ENCODE data around the gene DPEP2. TPM values are rescaled to one million over a fixed set of nuclear protein-coding genes. Genes with fewer than 3 reads are reported as not detected.

The DPEP2 gene
- total and polyA plus RNA-seq, 2 of the 13 experiments (the other 11 are each of a cell fraction or from before 2014, with no cell fraction given): 0.18 TPM; not detected in 1

DNA sequence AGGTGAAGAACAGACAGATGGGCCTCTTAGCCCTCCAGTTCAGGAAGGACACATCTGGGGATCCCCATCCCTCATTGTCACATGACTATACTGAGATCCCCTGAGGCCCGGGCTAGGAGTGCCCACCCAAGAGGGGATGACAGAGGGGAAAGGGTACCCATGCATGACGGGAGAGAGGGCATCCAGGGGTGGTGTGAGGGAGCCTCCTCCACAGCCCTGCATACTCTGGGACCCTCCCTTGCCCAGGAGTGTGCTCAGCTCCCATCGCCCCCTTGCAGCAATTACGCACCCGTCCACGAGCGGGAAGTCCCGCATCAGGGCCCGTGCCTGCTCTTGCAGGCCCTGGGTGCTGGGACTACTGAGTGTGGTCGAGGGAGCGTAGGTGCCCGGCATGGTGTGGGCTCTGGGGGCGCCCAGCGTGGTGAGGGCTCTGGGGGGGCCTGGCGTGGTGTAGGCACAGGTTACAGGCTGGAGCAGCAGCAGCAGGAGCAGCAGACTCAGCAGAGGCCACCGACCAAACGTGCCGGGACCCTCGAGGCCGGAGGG is 6.5 kb downstream of the DPEP2 start:
- CTCF ChIA-PET (ENCODE audit: low intra/inter-chr PET ratio, low total read pairs): interaction anchor here (1.2 to 3.0 kb wide), 5 partner anchors 31 to 237 kb away, joined by 3 to 46 read pairs (median 3); partner anchors contain the start of genes DDX28 and DUS2
- TF ChIP-seq ZNF780A (CRISPR knock-in tag; IDR thresholded peaks at IDR 0.05) (0 out of 2 replicates have a peak, but pooled peaks have one; percentile 42), REL (CRISPR knock-in tag; conservative IDR thresholded peaks at IDR 0.05) (peak; percentile 85; the same call in 1 of the 2 replicates), ZNF629 (CRISPR knock-in tag; conservative IDR thresholded peaks at IDR 0.05) (no peak), ZNF333 (CRISPR knock-in tag; IDR thresholded peaks at IDR 0.05; ENCODE audit: borderline replicate concordance) (no peak), MBNL3 (CRISPR knock-in tag; conservative IDR thresholded peaks at IDR 0.05) (no peak), ZNF672 (CRISPR knock-in tag; IDR thresholded peaks at IDR 0.05) (0 out of 2 replicates have a peak, but pooled peaks have one; percentile 24), ZNF468 (CRISPR knock-in tag; IDR thresholded peaks at IDR 0.05) (0 out of 2 replicates have a peak, but pooled peaks have one; percentile 70), PHB2 (IDR thresholded peaks at IDR 0.05; ENCODE audit: partially characterized antibody) (no peak), BRD4 (CRISPR knock-in tag; IDR thresholded peaks at IDR 0.05) (no peak), MAFK (conservative IDR thresholded peaks at IDR 0.05 in 1 of 2, IDR thresholded peaks at IDR 0.05 in 1 of 2; ENCODE audit: low read length in 2 of 2) (no peak), ZNF563 (CRISPR knock-in tag; IDR thresholded peaks at IDR 0.05) (no peak), NCOA1 (CRISPR knock-in tag; IDR thresholded peaks at IDR 0.05) (peak; percentile 36; the same call in 1 of the 2 replicates), HOXA9 (CRISPR knock-in tag; IDR thresholded peaks at IDR 0.05; ENCODE audit: borderline replicate concordance) (no peak), FOXK2 (IDR thresholded peaks at IDR 0.05) (no peak)
- TF ChIP-seq, protein P1, sequence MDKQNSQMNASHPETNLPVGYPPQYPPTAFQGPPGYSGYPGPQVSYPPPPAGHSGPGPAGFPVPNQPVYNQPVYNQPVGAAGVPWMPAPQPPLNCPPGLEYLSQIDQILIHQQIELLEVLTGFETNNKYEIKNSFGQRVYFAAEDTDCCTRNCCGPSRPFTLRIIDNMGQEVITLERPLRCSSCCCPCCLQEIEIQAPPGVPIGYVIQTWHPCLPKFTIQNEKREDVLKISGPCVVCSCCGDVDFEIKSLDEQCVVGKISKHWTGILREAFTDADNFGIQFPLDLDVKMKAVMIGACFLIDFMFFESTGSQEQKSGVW (CRISPR knock-in tag; IDR thresholded peaks at IDR 0.05; ENCODE audit: borderline replicate concordance): no peak
- TF ChIP-seq, protein P2, sequence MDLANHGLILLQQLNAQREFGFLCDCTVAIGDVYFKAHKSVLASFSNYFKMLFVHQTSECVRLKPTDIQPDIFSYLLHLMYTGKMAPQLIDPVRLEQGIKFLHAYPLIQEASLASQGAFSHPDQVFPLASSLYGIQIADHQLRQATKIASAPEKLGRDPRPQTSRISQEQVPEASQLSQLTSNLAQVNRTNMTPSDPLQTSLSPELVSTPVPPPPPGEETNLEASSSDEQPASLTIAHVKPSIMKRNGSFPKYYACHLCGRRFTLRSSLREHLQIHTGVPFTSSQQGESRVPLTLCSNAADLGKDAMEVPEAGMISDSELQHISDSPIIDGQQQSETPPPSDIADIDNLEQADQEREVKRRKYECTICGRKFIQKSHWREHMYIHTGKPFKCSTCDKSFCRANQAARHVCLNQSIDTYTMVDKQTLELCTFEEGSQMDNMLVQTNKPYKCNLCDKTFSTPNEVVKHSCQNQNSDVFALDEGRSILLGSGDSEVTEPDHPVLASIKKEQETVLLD (CRISPR knock-in tag; IDR thresholded peaks at IDR 0.05; ENCODE audit: low read depth): 0 out of 2 replicates have a peak, but pooled peaks have one; percentile 27
- TF ChIP-seq, protein P3, sequence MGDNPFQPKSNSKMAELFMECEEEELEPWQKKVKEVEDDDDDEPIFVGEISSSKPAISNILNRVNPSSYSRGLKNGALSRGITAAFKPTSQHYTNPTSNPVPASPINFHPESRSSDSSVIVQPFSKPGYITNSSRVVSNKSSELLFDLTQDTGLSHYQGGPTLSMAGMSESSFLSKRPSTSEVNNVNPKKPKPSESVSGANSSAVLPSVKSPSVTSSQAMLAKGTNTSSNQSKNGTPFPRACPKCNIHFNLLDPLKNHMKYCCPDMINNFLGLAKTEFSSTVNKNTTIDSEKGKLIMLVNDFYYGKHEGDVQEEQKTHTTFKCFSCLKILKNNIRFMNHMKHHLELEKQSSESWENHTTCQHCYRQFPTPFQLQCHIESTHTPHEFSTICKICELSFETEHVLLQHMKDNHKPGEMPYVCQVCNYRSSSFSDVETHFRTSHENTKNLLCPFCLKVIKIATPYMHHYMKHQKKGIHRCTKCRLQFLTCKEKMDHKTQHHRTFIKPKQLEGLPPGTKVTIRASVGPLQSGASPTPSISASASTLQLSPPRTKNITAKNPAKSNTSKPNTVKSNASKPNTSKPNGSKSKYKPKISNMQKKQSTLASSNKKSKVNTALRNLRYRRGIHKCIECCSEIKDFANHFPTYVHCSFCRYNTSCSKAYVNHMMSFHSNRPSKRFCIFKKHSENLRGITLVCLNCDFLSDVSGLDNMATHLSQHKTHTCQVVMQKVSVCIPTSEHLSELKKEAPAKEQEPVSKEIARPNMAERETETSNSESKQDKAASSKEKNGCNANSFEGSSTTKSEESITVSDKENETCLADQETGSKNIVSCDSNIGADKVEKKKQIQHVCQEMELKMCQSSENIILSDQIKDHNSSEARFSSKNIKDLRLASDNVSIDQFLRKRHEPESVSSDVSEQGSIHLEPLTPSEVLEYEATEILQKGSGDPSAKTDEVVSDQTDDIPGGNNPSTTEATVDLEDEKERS (CRISPR knock-in tag; IDR thresholded peaks at IDR 0.05): no peak
- TF ChIP-seq, protein P4, sequence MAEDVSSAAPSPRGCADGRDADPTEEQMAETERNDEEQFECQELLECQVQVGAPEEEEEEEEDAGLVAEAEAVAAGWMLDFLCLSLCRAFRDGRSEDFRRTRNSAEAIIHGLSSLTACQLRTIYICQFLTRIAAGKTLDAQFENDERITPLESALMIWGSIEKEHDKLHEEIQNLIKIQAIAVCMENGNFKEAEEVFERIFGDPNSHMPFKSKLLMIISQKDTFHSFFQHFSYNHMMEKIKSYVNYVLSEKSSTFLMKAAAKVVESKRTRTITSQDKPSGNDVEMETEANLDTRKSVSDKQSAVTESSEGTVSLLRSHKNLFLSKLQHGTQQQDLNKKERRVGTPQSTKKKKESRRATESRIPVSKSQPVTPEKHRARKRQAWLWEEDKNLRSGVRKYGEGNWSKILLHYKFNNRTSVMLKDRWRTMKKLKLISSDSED (CRISPR knock-in tag; IDR thresholded peaks at IDR 0.05): peak; percentile 64; the same call in 1 of the 2 replicates

More for the DNA sequence above, 6.5 kb downstream of the DPEP2 start:
- Histone ChIP-seq H3K27me3 (ENCODE audit: control insufficient read depth in 1 of 2, insufficient read depth in 2 of 2, low read length in 2 of 2) (peaks cover 2 to 22% of the 10 kb centered on the region in 2 experiments), H4K20me1 (ENCODE audit: insufficient read depth, low read length) (no peaks in the 10 kb centered on the region), H3K9ac (ENCODE audit: insufficient read depth, low read depth, low read length) (no peak overlapping the region), H3K27ac (ENCODE audit: extremely low read length, insufficient read depth, low read length) (no peak overlapping the region), H3K4me1 (ENCODE audit: insufficient read depth, low read length) (peaks cover 37% of the 10 kb centered on the region), H3K9me3 (ENCODE audit: low read length) (no peaks in the 10 kb centered on the region), H3K4me3 (replicated peaks in 1 of 3; ENCODE audit: insufficient read depth in 1 of 3, low read depth in 2 of 3, low read length in 3 of 3) (peak overlapping the region in 1 of 3 experiments; percentile 74; a peak in 1 of 6 replicates), H2AFZ (ENCODE audit: low read length) (no peak overlapping the region), H3K4me2 (ENCODE audit: low read depth, low read length) (peak overlapping the region; percentile 95), H3K36me3 (replicated peaks in 1 of 2; ENCODE audit: control insufficient read depth in 1 of 2, insufficient read depth in 2 of 2, low read length in 2 of 2) (no peaks in the 10 kb centered on the region), H3K79me2 (ENCODE audit: insufficient read depth, low read length) (no peaks in the 10 kb centered on the region)
- no peak for FAIRE-seq
- in situ Hi-C loops (cut with HindIII; ENCODE audit: extremely low pct_ligation_motif_present, low pct_unique_long_range_greater_than_20kb): loop anchor here (5.0 kb wide), 1 partner anchor 50 kb away; no protein-coding TSS in a partner anchor
- WGBS (ENCODE audit: low lambda C conversion rate): 17% methylated on average over 1 of the region's 20 CpGs
- no peak for DNase-seq (ENCODE audit: low spot score)
- intact Hi-C loops (cut with micrococcal nuclease; ENCODE audit: unreplicated experiment): loop anchor here (1.0 to 2.0 kb wide), 2 partner anchors 48 to 236 kb away; no protein-coding TSS in a partner anchor
- ATAC-seq: no peak
- POLR2A ChIA-PET: interaction anchor here (1.5 kb wide), 1 partner anchor 48 kb away, joined by 3 read pairs; no protein-coding TSS in a partner anchor
- BruUV-seq (replicated peaks): no TSS peak

All from HepG2 (cell line).